Neural crest cell (in vitro differentiated cells): ENCODE measurements around the gene EXD3. TPM values are rescaled to one million over a fixed set of nuclear protein-coding genes. Genes with fewer than 3 reads are reported as not detected.

Source experiments
- DNase-seq: peaks from one replicate; pipeline ENCODE4 v3.0.0; 2021; ENCODE audit warnings: low read depth, mixed read lengths, low spot score
- H3K27ac Mint-ChIP-seq: one replicate; pipeline ENCODE4 v1.8.0; 2021; ENCODE audit warnings: mild to moderate bottlenecking, mixed read lengths; ENCODE audit not compliant: unreplicated experiment
- H3K27me3 Mint-ChIP-seq: 2 replicates; pipeline ENCODE4 v1.8.0; 2021; ENCODE audit warnings: low read depth, mild to moderate bottlenecking, mixed read lengths
- H3K36me3 Mint-ChIP-seq: 2 replicates; pipeline ENCODE4 v1.8.0; 2021; ENCODE audit warnings: low read depth, mild to moderate bottlenecking, mixed read lengths
- H3K4me1 Mint-ChIP-seq: 2 replicates; pipeline ENCODE4 v1.8.0; 2021; ENCODE audit warnings: mixed read lengths
- H3K4me3 Mint-ChIP-seq: one replicate; pipeline ENCODE4 v1.8.0; 2021; ENCODE audit warnings: mild to moderate bottlenecking, mixed read lengths
- H3K9me3 Mint-ChIP-seq: 2 replicates; pipeline ENCODE4 v1.8.0; 2021; ENCODE audit warnings: mixed read lengths
- total RNA-seq: library from RNA; stranded (reverse); gene quantifications from 2 replicates; pipeline ENCODE4 v1.2.1, GENCODE V29; 2021
- TF ChIP-seq, protein P1 (sequence below): fragments of 200-600 bp; sonication (generic); conservative IDR thresholded peaks from 2 replicates; pipeline ENCODE4 v1.5.0; 2021; ENCODE audit warnings: antibody characterized with exemption, mild to moderate bottlenecking

The EXD3 gene
- total RNA-seq, 1 donor from 2014 or later: 15.1 TPM

DNA sequence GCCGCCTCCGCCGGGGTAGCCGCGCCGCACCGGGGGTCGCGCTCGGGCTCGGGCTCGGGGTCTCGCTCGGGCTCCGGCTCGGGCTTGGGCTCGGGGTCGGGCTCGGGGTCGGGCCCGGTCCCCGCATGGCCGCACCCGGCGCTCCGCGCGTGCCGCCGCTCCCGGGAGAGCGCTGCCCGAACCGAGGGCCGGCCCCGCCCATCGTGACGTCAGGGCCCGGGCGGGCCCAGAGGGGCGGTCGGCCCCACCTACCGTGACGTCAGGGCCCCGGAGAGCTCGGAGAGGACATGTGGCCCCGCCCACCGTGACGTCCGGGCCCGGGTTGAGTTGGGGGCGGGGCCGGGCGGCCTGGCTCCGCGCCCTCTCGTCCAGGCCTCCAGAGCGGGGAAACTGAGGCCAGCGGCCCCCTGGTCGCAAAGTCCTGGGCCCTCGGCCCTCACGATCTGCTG, 36.2 kb upstream of the EXD3 start, which contains the start of gene NSMF:
Gene NSMF, minus strand, starts transcription at position 183 of the 449 bp plus-strand sequence. CDS start 232 bp downstream, outside the sequence.
- H3K27ac Mint-ChIP-seq: peak within 1 kb of the TSS; percentile 35
- TF ChIP-seq, protein P1, sequence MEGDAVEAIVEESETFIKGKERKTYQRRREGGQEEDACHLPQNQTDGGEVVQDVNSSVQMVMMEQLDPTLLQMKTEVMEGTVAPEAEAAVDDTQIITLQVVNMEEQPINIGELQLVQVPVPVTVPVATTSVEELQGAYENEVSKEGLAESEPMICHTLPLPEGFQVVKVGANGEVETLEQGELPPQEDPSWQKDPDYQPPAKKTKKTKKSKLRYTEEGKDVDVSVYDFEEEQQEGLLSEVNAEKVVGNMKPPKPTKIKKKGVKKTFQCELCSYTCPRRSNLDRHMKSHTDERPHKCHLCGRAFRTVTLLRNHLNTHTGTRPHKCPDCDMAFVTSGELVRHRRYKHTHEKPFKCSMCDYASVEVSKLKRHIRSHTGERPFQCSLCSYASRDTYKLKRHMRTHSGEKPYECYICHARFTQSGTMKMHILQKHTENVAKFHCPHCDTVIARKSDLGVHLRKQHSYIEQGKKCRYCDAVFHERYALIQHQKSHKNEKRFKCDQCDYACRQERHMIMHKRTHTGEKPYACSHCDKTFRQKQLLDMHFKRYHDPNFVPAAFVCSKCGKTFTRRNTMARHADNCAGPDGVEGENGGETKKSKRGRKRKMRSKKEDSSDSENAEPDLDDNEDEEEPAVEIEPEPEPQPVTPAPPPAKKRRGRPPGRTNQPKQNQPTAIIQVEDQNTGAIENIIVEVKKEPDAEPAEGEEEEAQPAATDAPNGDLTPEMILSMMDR: no peak
- peaks cover 3% of the 10 kb centered on the region for H3K27me3 Mint-ChIP-seq
- H3K36me3 Mint-ChIP-seq: no peaks in the 10 kb centered on the region
- DNase-seq: peak; percentile 92
- no peaks in the 10 kb centered on the region for H3K9me3 Mint-ChIP-seq
- H3K4me1 Mint-ChIP-seq: no peaks in the 10 kb centered on the region
- H3K4me3 Mint-ChIP-seq: peak within 1 kb of the TSS; percentile 59

DNA sequence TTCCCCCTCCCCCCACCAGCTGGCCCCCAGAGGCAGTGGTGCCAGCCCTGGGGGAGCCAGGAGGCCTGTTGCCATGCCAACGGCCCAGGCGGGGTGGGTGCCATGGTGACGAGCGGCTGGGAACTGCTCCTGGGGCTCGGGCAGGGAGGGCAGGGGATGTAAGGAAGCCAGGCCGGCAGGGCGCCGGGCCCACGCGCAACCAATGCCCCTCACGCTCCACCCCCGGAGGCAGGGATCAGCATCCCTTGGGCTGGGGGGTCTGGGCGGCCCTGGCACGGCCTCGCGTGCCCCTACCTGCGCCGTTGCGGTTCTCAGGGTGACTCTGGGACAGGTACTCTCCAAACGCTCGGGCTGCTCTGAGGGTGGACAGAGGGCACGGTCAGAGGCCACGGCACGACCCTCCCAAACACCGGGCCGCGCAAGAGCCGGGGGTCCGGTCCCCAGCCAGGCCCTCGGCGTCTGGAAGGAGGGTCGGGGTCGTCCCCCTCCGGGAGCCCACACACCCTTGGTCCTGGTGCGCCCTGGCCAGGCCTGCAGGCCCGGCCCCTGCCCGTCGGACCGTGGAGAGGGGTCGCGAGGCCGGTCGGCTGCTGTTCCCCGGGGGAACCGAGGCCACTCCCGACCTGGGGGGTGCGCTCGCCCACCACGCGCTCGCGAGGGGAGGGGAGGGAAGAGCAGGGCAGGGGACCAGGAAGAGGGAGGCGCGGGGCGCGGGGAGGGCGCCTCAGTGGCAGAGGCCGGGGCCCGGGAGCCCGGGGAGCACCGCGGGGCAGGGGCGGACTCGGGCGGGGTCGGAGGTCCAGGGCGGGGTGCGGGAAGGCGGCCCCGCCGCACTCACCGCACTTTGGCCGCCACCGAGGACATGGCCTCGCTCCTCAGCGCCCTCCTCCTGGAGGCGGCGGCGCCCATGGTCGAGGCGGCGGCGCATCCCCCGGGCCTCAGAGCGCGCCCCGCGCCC, 35.5 kb upstream of the EXD3 start:
- no peak overlapping the region for H3K27ac Mint-ChIP-seq
- TF ChIP-seq, protein P1: no peak
- peaks cover 4% of the 10 kb centered on the region for H3K4me1 Mint-ChIP-seq
- DNase-seq: no peak
- H3K9me3 Mint-ChIP-seq: no peaks in the 10 kb centered on the region
- H3K36me3 Mint-ChIP-seq: no peaks in the 10 kb centered on the region
- H3K4me3 Mint-ChIP-seq: no peak overlapping the region
- H3K27me3 Mint-ChIP-seq: peaks cover 6% of the 10 kb centered on the region

DNA sequence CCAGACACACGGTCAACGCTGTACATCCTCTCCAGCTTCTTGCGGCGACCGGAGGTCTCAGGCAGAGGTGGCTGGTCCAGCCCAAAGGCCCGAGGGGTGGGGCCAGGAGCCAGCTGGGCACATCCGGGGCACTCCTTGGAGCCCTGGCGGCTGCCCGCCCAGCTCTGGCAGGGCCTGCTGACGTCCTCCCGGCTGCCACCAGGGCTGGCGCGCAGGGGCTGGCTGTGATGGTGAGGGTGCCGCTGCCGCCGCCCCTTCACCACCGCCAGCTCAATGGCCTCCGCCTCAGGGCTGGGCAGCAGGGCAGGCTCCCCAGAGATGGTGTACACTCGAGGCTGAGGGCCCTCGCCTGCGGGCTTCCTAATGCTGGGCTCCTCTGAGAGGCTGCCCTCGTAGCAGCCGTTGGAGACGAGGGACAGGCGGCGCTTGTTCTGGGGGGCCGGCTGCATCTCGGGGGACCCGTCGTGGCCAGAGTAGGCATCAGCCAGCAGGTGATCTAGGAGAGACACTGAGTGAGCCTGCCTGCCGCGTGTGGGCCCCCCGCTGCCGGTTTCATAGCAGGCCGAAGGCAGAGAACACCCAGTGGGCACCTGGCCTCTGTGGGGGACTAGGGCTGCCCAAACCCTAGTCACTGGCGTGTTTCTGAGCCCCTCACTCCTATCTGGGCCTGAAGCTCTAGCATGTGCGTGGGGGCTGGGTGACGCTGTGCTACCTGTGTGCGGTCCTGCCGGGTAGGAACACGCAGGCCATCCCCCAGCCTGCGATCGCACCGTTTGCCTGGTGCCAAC, 34.6 kb upstream of the EXD3 start:
- DNase-seq: no peak
- no peaks in the 10 kb centered on the region for H3K36me3 Mint-ChIP-seq
- TF ChIP-seq, protein P1: no peak
- H3K4me1 Mint-ChIP-seq: peaks cover 4% of the 10 kb centered on the region
- H3K4me3 Mint-ChIP-seq: no peak overlapping the region
- peaks cover 3% of the 10 kb centered on the region for H3K27me3 Mint-ChIP-seq
- H3K27ac Mint-ChIP-seq: no peak overlapping the region
- no peaks in the 10 kb centered on the region for H3K9me3 Mint-ChIP-seq

DNA sequence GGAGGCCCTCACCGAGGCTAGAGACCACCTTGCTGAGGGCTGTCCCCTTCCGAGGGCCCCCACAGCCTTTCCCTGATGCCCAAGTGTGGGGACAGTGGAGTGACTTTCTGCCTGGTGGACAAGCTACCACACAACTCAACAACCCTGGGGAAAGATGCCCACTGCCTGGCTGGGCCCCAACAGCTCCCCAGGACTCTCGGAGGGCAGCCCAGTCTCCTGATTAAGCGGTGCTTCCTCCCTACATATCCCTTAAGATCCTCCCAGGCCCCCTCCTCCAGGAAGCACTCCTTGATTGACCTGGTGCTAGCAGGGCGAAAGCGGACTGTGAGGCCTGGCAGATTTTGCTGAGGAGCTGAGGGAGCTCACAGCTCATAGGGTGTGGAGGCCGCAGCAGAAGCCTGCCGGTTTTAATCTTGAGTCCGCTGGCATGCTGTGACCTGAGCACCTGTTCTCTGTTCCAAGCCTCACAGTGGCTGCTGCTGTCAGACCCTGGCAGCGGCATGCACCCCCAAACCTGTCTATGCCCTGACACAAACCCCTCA, 34.0 kb upstream of the EXD3 start:
- peaks cover 4% of the 10 kb centered on the region for H3K4me1 Mint-ChIP-seq
- H3K27me3 Mint-ChIP-seq: peaks cover 3% of the 10 kb centered on the region
- H3K36me3 Mint-ChIP-seq: no peaks in the 10 kb centered on the region
- peak overlapping the region; percentile 56 for H3K4me3 Mint-ChIP-seq
- TF ChIP-seq, protein P1: no peak
- no peak for DNase-seq
- H3K9me3 Mint-ChIP-seq: no peaks in the 10 kb centered on the region
- no peak overlapping the region for H3K27ac Mint-ChIP-seq
